Astrocyte of the spinal cord (primary cell): ENCODE results near the gene SHLD1.
"Not testable (repeated sequence)": the region's sequence is repeated elsewhere in the genome, so short reads cannot be mapped to it uniquely, and the experiment has no call there.

Experiments used
- DNase-seq: peaks from one replicate; pipeline ENCODE4 v3.0.0; 2011; ENCODE audit warnings: low read depth, low spot score
- H3K4me3 ChIP-seq: 2 replicates; pipeline ENCODE4 v1.5.1; 2011; ENCODE audit warnings: low read depth, mild to moderate bottlenecking, low read length, moderate library complexity
- in situ Hi-C: cut with HindIII; loops from 2 replicates; pipeline ENCODE4 v1.10.0; 2017; ENCODE audit warnings: low sequenced_read_pairs
- TF ChIP-seq, protein P1 (sequence below): IDR thresholded peaks from 2 replicates; pipeline ENCODE4 v1.5.1; 2012; ENCODE audit warnings: low read depth, mild to moderate bottlenecking, low read length, inconsistent platforms

The SHLD1 gene

GRCh38 chr20:5735845-5736510, 14.2 kb upstream of the SHLD1 start:
- DNase-seq = no peak
- TF ChIP-seq, protein P1, sequence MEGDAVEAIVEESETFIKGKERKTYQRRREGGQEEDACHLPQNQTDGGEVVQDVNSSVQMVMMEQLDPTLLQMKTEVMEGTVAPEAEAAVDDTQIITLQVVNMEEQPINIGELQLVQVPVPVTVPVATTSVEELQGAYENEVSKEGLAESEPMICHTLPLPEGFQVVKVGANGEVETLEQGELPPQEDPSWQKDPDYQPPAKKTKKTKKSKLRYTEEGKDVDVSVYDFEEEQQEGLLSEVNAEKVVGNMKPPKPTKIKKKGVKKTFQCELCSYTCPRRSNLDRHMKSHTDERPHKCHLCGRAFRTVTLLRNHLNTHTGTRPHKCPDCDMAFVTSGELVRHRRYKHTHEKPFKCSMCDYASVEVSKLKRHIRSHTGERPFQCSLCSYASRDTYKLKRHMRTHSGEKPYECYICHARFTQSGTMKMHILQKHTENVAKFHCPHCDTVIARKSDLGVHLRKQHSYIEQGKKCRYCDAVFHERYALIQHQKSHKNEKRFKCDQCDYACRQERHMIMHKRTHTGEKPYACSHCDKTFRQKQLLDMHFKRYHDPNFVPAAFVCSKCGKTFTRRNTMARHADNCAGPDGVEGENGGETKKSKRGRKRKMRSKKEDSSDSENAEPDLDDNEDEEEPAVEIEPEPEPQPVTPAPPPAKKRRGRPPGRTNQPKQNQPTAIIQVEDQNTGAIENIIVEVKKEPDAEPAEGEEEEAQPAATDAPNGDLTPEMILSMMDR = no peak
- H3K4me3 ChIP-seq = no peak overlapping the region
- in situ Hi-C loops = no loop called here

DNA sequence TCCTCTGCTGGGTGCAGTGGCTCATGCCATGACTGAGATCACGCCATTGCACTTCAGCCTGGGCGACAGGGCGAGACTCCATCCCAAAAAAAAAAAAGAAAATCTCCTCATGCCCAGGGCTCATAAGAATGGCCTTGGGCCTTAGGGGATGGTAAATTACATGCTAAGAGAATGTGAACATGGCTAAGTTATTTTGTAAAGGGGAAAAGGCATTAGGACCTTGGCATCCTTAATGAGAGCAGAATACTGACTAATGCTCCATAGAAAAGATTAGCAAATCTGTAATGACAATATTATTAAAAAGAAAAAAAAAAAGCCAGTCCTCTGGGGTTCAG, 12.6 kb upstream of the SHLD1 start:
- no peak for DNase-seq
- TF ChIP-seq, protein P1 = no peak
- no peak overlapping the region for H3K4me3 ChIP-seq
- in situ Hi-C loops = no loop called here

- in situ Hi-C loops = no loop called here
- DNase-seq = no peak
- no peak overlapping the region for H3K4me3 ChIP-seq
- TF ChIP-seq, protein P1 = no peak
Observed at GRCh38 chr20:5737966-5738365, 12.2 kb upstream of the SHLD1 start.

DNA sequence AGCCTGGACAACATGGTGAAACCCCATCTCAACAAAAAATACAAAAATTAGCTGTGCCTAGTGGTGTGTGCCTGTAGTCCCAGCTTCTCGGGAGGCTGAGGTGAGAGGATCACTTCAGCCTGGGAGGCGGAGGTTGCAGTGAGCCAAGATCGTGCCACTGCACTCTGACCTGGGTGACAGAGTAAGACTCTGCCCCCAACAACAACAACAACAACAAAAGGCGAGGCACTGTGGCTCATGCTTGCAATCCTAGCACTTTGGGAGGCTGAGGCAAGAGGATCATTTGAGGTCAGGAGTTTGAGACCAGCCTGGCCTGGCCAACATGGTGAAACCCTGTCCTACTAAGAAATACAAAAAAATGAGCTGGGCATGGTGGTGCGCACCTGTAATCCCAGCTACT, 9.6 kb upstream of the SHLD1 start:
- H3K4me3 ChIP-seq, DNase-seq, in situ Hi-C loops: not testable (repeated sequence)

GRCh38 chr20:5741089-5741488, 9.1 kb upstream of the SHLD1 start:
- no peak for DNase-seq
- in situ Hi-C loops = no loop called here
- H3K4me3 ChIP-seq = no peak overlapping the region
- TF ChIP-seq, protein P1 = no peak

DNA sequence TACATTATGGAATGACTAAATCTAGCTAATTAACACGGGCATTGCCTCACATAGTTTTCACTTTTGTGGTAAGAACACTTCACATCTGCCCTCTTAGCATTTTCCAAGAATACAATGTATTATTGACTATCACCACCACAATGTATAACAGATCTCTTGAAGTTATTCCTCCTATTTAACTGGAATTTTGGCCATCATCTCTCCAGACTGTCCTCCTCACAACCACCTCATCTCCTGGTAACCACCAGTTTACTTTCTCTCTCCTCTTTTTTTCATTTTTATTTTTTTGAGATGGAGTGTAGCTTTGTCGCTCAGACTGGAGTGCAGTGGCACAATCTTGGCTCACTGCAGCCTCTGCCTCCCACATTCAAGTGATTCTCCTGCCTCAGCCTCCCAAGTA, 8.2 kb upstream of the SHLD1 start:
- no peak overlapping the region for H3K4me3 ChIP-seq
- no peak for DNase-seq
- in situ Hi-C loops = no loop called here
- TF ChIP-seq, protein P1 = no peak

GRCh38 chr20:5745416-5746030, 4.7 kb upstream of the SHLD1 start:
- TF ChIP-seq, protein P1 = no peak
- H3K4me3 ChIP-seq = no peak overlapping the region
- in situ Hi-C loops = no loop called here
- DNase-seq = no peak
